Neural cell (in vitro differentiated cells): Measurements from ENCODE around the gene RIPPLY3.
"Not testable (repeated sequence)": the region's sequence is repeated elsewhere in the genome, so short reads cannot be mapped to it uniquely, and the experiment has no call there.

Experiments used
- TAF1 ChIP-seq: IDR thresholded peaks from 2 replicates; pipeline ENCODE4 v1.6.1; 2012; ENCODE audit warnings: low read depth
- TF ChIP-seq, protein P1 (sequence below): fragments of 450-650 bp; IDR thresholded peaks from 2 replicates; pipeline ENCODE4 v1.5.1; 2014; ENCODE audit warnings: antibody characterized with exemption, mild to moderate bottlenecking, moderate library complexity; ENCODE audit not compliant: poor library complexity, severe bottlenecking

DNA sequence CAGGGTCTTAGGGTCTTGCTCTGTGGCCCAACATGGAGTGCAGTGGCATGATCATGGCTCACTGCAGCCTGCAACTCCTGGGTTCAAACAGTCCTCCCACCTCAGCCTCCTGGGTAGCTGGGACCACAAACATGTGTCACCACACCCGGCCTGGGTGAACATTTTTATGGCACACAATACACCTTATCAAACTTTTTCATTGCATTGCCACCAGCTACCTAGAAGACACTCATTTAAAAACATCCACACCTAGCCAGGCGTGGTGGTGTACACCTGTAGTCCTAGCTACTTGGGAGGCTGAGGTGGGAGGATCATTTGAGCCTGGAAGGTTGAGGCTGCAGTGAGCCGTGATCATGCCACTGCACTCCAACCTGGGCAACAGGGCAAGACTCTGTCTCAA lies 2.6 kb upstream of the RIPPLY3 start:
- TF ChIP-seq, protein P1, sequence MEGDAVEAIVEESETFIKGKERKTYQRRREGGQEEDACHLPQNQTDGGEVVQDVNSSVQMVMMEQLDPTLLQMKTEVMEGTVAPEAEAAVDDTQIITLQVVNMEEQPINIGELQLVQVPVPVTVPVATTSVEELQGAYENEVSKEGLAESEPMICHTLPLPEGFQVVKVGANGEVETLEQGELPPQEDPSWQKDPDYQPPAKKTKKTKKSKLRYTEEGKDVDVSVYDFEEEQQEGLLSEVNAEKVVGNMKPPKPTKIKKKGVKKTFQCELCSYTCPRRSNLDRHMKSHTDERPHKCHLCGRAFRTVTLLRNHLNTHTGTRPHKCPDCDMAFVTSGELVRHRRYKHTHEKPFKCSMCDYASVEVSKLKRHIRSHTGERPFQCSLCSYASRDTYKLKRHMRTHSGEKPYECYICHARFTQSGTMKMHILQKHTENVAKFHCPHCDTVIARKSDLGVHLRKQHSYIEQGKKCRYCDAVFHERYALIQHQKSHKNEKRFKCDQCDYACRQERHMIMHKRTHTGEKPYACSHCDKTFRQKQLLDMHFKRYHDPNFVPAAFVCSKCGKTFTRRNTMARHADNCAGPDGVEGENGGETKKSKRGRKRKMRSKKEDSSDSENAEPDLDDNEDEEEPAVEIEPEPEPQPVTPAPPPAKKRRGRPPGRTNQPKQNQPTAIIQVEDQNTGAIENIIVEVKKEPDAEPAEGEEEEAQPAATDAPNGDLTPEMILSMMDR = not testable (repeated sequence)
- not testable (repeated sequence) for TF ChIP-seq TAF1
